ENCODE results near the gene TAF7.
"Not testable (repeated sequence)": the region's sequence is repeated elsewhere in the genome, so short reads cannot be mapped to it uniquely, and the experiment has no call there.

TAF7 gene

DNA sequence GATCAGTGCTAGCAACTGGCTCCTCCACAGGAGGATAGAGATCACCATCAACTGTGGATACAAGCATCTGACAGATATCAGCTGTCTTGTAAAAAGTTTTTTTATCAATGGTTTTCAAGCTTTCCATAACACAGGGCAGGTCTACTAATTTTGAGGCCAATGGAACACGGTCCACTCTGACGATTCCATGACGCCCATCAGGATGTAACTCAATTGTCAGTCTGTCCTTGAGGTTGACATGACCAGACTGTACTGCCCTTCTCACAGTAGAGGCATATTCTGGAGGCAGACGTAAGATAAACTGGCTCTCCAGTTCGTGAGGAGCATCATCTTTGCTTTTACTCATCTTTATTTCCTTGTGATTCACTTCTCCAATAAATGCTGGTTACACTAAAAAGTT, 885 bp downstream of the TAF7 start:
- Histone ChIP-seq H3K9me3 (replicated peaks in 1 of 11) (peaks cover 95 to 100% (median 98%) of the 10 kb centered on the region in 11 experiments), H3K4me1 (peaks cover 0 to 5% (median 0%) of the 10 kb centered on the region in 10 experiments; a peak in 2 of 20 replicates), H3K27ac (peak overlapping the region in 7 of 11 experiments; percentile 95 to 99 (median 97); a peak in 8 of 22 replicates), H3K9ac (peak overlapping the region in 2 of 11 experiments; percentile 94 to 95; a peak in 3 of 22 replicates), H4K20me1 (peaks cover 0 to 10% (median 0%) of the 10 kb centered on the region in 11 experiments; a peak in 1 of 22 replicates), H3K4me2 (peak overlapping the region; percentile 30 to 71 (median 59)), H3K27me3 (peaks cover 0 to 3% (median 0%) of the 10 kb centered on the region in 11 experiments; a peak in 2 of 22 replicates), H3K4me3 (peak overlapping the region; percentile 70 to 90 (median 81)), H3K36me3 (peaks cover 52 to 54% (median 53%) of the 10 kb centered on the region in 11 experiments)
- no peak for TF ChIP-seq Cebpa-rat (IDR thresholded peaks at IDR 0.05)

DNA sequence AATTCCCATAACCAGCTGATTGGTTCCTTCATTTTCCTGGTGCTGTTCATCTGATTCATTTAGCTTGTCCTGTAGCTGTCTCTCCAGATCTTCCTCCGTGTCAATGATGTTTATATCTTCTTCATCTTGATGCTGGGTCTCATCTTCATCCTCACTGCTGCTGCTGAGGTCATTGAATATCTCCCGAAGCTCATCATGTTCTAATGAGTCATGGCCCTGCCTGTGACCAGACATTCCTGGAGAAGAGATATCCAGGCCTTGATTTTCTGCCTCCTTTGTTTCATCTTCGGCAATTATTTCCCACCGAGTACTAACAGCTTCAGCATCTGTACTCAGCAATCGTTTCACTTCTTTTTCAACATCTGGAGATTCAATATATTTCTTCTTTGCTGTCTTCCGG, 1.4 kb downstream of the TAF7 start:
- no peak for TF ChIP-seq Cebpa-rat (IDR thresholded peaks at IDR 0.05)
- peaks cover 0 to 10% (median 0%) of the 10 kb centered on the region in 11 experiments; a peak in 1 of 22 replicates for H4K20me1 ChIP-seq
- H3K4me2 ChIP-seq: peak overlapping the region in 6 of 11 experiments; percentile 30 to 64 (median 52); a peak in 4 of 22 replicates

GRCh38 chr5:141316963-141317362, 3.6 kb downstream of the TAF7 start:
- Histone ChIP-seq H3K9me3 (replicated peaks in 1 of 11) (peaks cover 96 to 100% (median 99%) of the 10 kb centered on the region in 11 experiments), H3K36me3 (peaks cover 75 to 82% (median 80%) of the 10 kb centered on the region in 11 experiments), H3K4me3 (peak overlapping the region; percentile 2 to 90 (median 78); a peak in 14 of 20 replicates)
- H3K4me2 ChIP-seq, H3K9ac ChIP-seq, H3K27ac ChIP-seq, H3K4me1 ChIP-seq, H4K20me1 ChIP-seq, H3K27me3 ChIP-seq: not testable (repeated sequence)

More for the DNA sequence above, 1.4 kb downstream of the TAF7 start:
- peaks cover 0 to 5% (median 0%) of the 10 kb centered on the region in 10 experiments; a peak in 2 of 20 replicates for H3K4me1 ChIP-seq
- H3K9me3 ChIP-seq (replicated peaks in 1 of 11): peaks cover 96 to 100% (median 98%) of the 10 kb centered on the region in 11 experiments
- peaks cover 54 to 59% (median 58%) of the 10 kb centered on the region in 11 experiments for H3K36me3 ChIP-seq
- H3K9ac ChIP-seq: no peak overlapping the region
- H3K27me3 ChIP-seq: peaks cover 0 to 3% (median 0%) of the 10 kb centered on the region in 11 experiments; a peak in 2 of 22 replicates
- H3K27ac ChIP-seq: no peak overlapping the region
- H3K4me3 ChIP-seq: peak overlapping the region; percentile 70 to 90 (median 81)

DNA sequence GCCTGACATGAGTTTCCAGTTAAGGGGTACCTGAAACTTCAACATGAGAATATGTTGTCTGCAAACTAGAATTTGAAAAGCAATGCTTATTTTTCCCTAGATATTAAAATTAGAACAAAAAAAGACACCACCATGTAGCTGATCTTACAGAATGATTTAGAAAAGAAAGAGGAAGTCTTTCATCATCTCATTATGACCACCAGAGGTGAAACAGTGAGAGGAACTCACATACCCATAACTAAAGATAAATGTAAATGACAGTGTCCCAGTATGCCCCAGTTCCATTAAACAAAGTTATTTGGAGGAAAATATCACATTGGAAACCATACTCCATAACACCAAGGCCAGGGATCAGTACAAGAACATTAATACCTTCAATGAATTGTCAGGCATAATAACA, 6.9 kb downstream of the TAF7 start:
- TF ChIP-seq Cebpa-rat (IDR thresholded peaks at IDR 0.05): no peak
- no peaks in the 10 kb centered on the region for H3K4me1 ChIP-seq
- H3K9me3 ChIP-seq (replicated peaks in 1 of 11): peaks cover 93 to 100% (median 97%) of the 10 kb centered on the region in 11 experiments

GRCh38 chr5:141306630-141307029, 14.0 kb downstream of the TAF7 start:
- Histone ChIP-seq H3K4me2 (no peak overlapping the region), H3K4me3 (no peak overlapping the region; a peak in 1 of 20 replicates), H3K4me1 (peaks cover 0 to under 1% (median 0%) of the 10 kb centered on the region in 10 experiments; a peak in 1 of 20 replicates), H3K9ac (no peak overlapping the region), H3K27ac (no peak overlapping the region), H3K27me3 (no peaks in the 10 kb centered on the region), H3K9me3 (replicated peaks in 1 of 11) (peaks cover 93 to 100% (median 97%) of the 10 kb centered on the region in 11 experiments), H3K36me3 (peaks cover 45 to 94% (median 71%) of the 10 kb centered on the region in 11 experiments), H4K20me1 (no peaks in the 10 kb centered on the region)
- TF ChIP-seq Cebpa-rat (IDR thresholded peaks at IDR 0.05): no peak

More for the DNA sequence above, 6.9 kb downstream of the TAF7 start:
- Histone ChIP-seq H3K27me3 (no peaks in the 10 kb centered on the region; a peak in 1 of 22 replicates), H4K20me1 (peaks cover 0 to 10% (median 0%) of the 10 kb centered on the region in 11 experiments; a peak in 1 of 22 replicates), H3K9ac (no peak overlapping the region), H3K4me2 (no peak overlapping the region), H3K4me3 (peak overlapping the region in 1 of 10 experiments; percentile 28; a peak in 1 of 20 replicates), H3K27ac (no peak overlapping the region), H3K36me3 (peaks cover 76 to 95% (median 85%) of the 10 kb centered on the region in 11 experiments)

DNA sequence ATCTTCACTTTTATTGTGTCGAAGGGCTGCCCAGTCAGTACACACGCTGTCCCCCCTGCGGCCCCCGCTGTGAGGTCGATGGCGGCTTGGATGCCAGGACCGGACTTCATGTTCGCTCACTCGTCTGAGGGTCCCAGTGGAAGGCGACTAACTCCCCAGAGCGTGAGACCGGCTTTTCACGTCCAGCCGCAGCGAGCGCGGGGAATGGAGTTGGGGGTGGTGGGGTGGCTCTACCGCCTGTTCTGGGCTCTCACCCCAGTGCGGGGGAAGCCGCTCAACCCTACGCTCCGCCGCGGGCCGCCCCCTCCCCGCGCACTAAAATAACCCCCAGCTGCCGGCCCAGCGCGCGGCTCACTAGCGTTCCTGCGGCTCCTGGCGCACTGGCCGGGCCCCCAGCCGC, 16.8 kb downstream of the TAF7 start, which contains the start of gene SLC25A2:
SLC25A2 (minus strand) TSS at position 294 of the 400 bp plus-strand sequence; CDS start at position 110, 184 bp downstream.
- Histone ChIP-seq H3K36me3 (peaks cover 45 to 97% (median 62%) of the 10 kb centered on the region in 11 experiments), H3K4me2 (no peak within 1 kb of the TSS), H3K27me3 (no peaks in the 10 kb centered on the region), H3K9me3 (replicated peaks in 1 of 11) (peaks cover 98 to 100% (median 100%) of the 10 kb centered on the region in 11 experiments), H3K4me1 (peaks cover 0 to 8% (median 0%) of the 10 kb centered on the region in 10 experiments; a peak in 2 of 20 replicates), H4K20me1 (no peaks in the 10 kb centered on the region), H3K9ac (no peak within 1 kb of the TSS), H3K27ac (no peak within 1 kb of the TSS), H3K4me3 (peak within 1 kb of the TSS in 8 of 10 experiments; percentile 2 to 34 (median 14); a peak in 4 of 20 replicates)
- no peak for TF ChIP-seq Cebpa-rat (IDR thresholded peaks at IDR 0.05)

DNA sequence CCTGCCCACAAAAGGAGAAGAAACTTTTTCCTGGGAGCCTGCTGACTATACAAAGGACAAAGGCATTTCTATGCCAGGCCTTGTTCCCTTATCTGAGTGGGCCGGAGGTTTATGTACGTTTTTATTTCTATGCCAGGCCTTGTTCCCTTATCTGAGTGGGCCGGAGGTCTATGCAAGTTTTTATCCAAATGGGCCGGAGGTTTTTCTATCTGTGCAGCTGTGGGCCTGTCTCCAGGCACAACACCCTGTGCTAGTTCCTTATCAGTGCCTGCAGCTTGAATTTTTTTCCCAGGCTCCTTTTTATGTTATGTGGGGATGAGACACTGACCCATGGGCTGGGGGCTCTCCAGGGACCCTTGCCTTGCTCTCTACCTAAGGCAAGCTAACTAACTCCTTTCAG, 22.2 kb downstream of the TAF7 start:
- H3K36me3 ChIP-seq: peaks cover 43 to 96% (median 61%) of the 10 kb centered on the region in 11 experiments
- no peak overlapping the region for H3K4me3 ChIP-seq
- H3K9ac ChIP-seq: no peak overlapping the region
- no peak overlapping the region for H3K27ac ChIP-seq
- H3K27me3 ChIP-seq: no peaks in the 10 kb centered on the region
- H3K9me3 ChIP-seq (replicated peaks in 1 of 11): peaks cover 98 to 100% (median 100%) of the 10 kb centered on the region in 11 experiments
- peaks cover 0 to 8% (median 0%) of the 10 kb centered on the region in 10 experiments; a peak in 2 of 20 replicates for H3K4me1 ChIP-seq
- no peak overlapping the region for H3K4me2 ChIP-seq
- H4K20me1 ChIP-seq: peaks cover 0 to 5% (median 0%) of the 10 kb centered on the region in 11 experiments; a peak in 1 of 22 replicates
- no peak for TF ChIP-seq Cebpa-rat (IDR thresholded peaks at IDR 0.05)

DNA sequence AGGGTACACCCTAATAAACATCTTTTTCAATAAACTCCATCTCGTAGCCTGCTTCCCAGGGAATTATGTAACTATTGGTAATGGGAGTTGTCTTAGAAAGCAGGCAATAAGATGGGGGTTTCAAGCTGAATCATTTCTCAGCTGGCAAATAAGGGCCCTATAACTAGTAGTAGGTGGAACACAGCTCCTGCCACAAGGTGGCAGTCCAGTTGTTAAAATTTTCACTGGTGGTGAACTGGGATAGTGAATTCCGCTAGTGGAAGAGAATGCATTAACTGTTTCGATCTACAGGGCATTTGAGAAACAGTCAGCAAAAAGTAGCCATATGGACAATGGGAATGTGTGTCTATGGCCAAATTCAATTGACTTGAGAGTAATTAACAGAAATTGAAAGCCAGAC, 47.7 kb downstream of the TAF7 start:
- H3K9me3 ChIP-seq (replicated peaks in 1 of 11): peaks cover 96 to 99% (median 97%) of the 10 kb centered on the region in 11 experiments
- H3K27ac ChIP-seq: no peak overlapping the region
- no peak overlapping the region for H3K4me2 ChIP-seq
- H3K4me1 ChIP-seq: no peaks in the 10 kb centered on the region
- peaks cover 0 to 83% (median 11%) of the 10 kb centered on the region in 11 experiments; a peak in 15 of 22 replicates for H3K36me3 ChIP-seq
- no peaks in the 10 kb centered on the region for H3K27me3 ChIP-seq
- no peaks in the 10 kb centered on the region for H4K20me1 ChIP-seq
- no peak for TF ChIP-seq Cebpa-rat (IDR thresholded peaks at IDR 0.05)
- no peak overlapping the region for H3K9ac ChIP-seq
- H3K4me3 ChIP-seq: 0 out of 20 replicates have a peak overlapping the region, but pooled peaks of 1 of the 10 experiments have one; percentile 19

DNA sequence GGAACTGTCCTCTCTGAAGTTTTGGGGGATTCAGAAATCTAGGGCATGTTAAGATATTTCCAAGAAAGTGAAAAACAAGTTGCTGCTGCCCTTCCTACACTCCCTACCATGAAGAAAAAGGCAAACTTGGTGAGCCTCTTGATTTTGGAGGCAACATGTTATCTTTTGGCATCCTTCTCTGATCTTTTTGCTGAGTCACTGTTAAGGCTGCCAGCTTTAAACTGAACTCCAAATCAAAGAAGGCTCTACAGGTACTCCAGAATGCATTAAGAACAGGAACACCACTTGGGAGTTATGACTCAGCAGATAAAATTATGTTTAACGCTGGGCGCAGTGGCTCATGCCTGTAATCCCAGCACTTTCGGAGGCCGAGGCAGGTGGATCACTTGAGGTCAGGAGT, 51.4 kb downstream of the TAF7 start:
- peaks cover 100% of the 10 kb centered on the region in 11 experiments for H3K9me3 ChIP-seq (replicated peaks in 1 of 11)
- H3K36me3 ChIP-seq: peaks cover 0 to 91% (median 27%) of the 10 kb centered on the region in 11 experiments; a peak in 18 of 22 replicates
- no peaks in the 10 kb centered on the region for H3K27me3 ChIP-seq
- no peak overlapping the region for H3K4me2 ChIP-seq
- no peaks in the 10 kb centered on the region for H4K20me1 ChIP-seq
- TF ChIP-seq Cebpa-rat (IDR thresholded peaks at IDR 0.05): no peak
- H3K4me1 ChIP-seq: no peaks in the 10 kb centered on the region
- no peak overlapping the region for H3K27ac ChIP-seq
- H3K4me3 ChIP-seq: 0 out of 20 replicates have a peak overlapping the region, but pooled peaks of 1 of the 10 experiments have one; percentile 4
- no peak overlapping the region for H3K9ac ChIP-seq
